ENCODE measurements around the gene HECW1.
"Not testable (repeated sequence)": the region's sequence is repeated elsewhere in the genome, so short reads cannot be mapped to it uniquely, and the experiment has no call there.

The HECW1 gene

DNA sequence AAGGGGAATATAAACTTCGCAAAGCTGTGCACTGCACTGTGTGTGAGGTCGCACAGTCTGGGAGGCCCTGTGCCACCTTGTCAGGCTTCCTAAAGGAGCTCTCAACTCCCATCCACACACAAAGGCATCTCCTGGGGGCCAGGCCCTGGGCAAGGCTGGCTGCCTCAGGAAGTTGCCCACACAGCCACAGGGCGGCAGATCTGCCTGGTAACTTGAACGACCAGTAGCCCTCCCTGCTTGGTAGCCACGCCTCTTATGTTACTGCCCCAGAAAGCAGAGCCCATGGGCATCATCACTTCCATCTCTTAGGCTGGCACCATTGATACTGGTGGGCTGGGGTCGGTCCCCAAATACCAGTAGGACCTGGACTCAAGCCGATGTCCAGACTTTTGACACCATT is 82.8 kb downstream of the HECW1 start:
- H3K4me3 ChIP-seq = no peak overlapping the region
- H3K36me3 ChIP-seq (replicated peaks) = no peaks in the 10 kb centered on the region
- in situ Hi-C loops (cut with MboI; ENCODE audit: low sequenced_read_pairs) = no loop called here
- no peak for DNase-seq (ENCODE audit: low spot score in 2 of 2)
- peaks cover 7% of the 10 kb centered on the region for H3K27me3 ChIP-seq (ENCODE audit: low read depth)
- H3K4me1 ChIP-seq = no peaks in the 10 kb centered on the region
- H3K9me3 ChIP-seq = no peaks in the 10 kb centered on the region

DNA sequence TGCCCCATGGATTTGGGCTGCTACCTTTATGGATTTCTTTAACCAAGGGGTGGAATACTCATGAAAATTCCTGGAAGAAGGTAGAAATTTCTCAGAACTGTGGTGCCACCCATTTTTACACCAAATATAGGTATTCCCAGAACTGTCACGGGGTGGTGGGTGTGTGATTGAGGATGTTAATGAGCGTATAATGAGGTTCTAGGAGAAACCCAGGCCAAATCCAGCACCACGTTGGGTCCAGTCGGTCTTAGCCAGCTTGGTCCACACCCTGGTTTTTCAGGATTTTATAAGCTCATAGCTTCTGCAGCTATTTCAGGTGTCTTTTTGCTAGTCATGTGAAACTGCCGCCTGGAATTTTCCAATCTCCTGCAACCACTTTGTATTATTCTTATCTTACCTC is 83.3 kb downstream of the HECW1 start:
- no peaks in the 10 kb centered on the region for H3K36me3 ChIP-seq (replicated peaks)
- H3K9me3 ChIP-seq = no peaks in the 10 kb centered on the region
- no peaks in the 10 kb centered on the region for H3K4me1 ChIP-seq
- in situ Hi-C loops (cut with MboI; ENCODE audit: low sequenced_read_pairs) = no loop called here
- DNase-seq (ENCODE audit: low spot score in 2 of 2) = no peak
- peaks cover 12% of the 10 kb centered on the region for H3K27me3 ChIP-seq (ENCODE audit: low read depth)
- no peak overlapping the region for H3K4me3 ChIP-seq

DNA sequence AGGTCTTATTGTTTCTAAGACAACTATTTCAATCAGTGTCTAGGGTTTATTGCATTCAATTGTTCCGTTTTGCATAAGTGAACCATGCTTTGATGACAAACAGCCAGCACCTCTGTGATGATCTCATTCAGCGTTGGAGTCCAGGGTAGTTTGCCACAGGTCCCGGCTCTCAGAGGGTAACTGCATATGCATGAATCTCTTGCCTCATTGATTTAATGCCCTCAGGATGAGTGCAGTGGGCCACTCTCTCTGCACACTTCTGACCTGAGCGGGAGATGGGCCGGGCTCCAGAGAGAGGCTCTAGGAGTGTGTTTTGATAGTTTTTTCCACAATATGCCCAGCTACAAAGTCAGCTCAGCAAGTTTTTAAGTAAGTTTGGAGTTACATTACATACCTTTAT is 83.9 kb downstream of the HECW1 start:
- DNase-seq (ENCODE audit: low spot score in 2 of 2) = no peak
- no peaks in the 10 kb centered on the region for H3K36me3 ChIP-seq (replicated peaks)
- no peaks in the 10 kb centered on the region for H3K9me3 ChIP-seq
- no peaks in the 10 kb centered on the region for H3K4me1 ChIP-seq
- H3K27me3 ChIP-seq (ENCODE audit: low read depth) = peaks cover 13% of the 10 kb centered on the region
- H3K4me3 ChIP-seq = no peak overlapping the region
- in situ Hi-C loops (cut with MboI; ENCODE audit: low sequenced_read_pairs) = no loop called here

DNA sequence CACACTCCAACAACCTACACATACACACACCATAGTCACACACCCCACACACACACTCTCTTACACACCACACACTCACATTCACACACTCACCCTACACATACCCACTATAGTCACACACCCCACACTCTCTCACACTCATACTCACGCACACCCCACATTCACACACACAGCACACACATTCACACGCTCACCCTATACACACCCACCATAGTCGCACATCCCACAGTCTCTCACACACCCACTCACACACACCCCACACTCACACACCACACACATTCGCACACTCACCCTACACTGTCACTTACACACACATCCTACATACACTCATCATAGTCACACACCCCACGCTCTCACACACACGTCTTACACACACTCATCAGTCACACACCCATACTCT is 85.6 kb downstream of the HECW1 start:
- Histone ChIP-seq H3K36me3 (replicated peaks) (no peaks in the 10 kb centered on the region), H3K9me3 (no peaks in the 10 kb centered on the region), H3K27me3 (ENCODE audit: low read depth) (peaks cover 13% of the 10 kb centered on the region), H3K4me3 (no peak overlapping the region), H3K4me1 (no peaks in the 10 kb centered on the region)
- DNase-seq (ENCODE audit: low spot score in 2 of 2) = no peak
- in situ Hi-C loops (cut with MboI; ENCODE audit: low sequenced_read_pairs) = no loop called here

DNA sequence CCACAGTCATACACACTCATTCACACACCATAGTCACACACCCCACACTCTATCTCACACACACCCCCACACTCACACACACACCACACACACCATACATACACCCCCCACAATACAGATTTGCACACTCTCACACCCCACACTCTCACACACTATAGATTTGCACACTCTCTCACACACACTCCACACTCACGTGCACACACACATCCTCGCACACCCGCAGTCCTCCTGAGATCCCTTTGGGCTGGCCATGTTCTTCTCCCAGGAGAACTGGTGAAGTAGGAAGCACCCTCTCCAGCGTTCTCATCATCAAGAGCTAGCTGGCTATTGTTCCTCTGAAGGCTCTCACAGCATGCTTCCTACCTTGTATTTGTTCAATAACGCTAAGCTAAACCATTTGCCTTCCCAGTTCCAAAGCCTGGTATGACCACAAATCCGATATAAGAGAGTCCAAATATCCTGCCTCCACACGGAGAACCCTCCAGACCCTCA is 86.2 kb downstream of the HECW1 start:
- no peak for DNase-seq (ENCODE audit: low spot score in 2 of 2)
- no peak overlapping the region for H3K4me3 ChIP-seq
- no peaks in the 10 kb centered on the region for H3K4me1 ChIP-seq
- peaks cover 13% of the 10 kb centered on the region for H3K27me3 ChIP-seq (ENCODE audit: low read depth)
- no peaks in the 10 kb centered on the region for H3K9me3 ChIP-seq
- in situ Hi-C loops (cut with MboI; ENCODE audit: low sequenced_read_pairs) = no loop called here
- H3K36me3 ChIP-seq (replicated peaks) = no peaks in the 10 kb centered on the region

DNA sequence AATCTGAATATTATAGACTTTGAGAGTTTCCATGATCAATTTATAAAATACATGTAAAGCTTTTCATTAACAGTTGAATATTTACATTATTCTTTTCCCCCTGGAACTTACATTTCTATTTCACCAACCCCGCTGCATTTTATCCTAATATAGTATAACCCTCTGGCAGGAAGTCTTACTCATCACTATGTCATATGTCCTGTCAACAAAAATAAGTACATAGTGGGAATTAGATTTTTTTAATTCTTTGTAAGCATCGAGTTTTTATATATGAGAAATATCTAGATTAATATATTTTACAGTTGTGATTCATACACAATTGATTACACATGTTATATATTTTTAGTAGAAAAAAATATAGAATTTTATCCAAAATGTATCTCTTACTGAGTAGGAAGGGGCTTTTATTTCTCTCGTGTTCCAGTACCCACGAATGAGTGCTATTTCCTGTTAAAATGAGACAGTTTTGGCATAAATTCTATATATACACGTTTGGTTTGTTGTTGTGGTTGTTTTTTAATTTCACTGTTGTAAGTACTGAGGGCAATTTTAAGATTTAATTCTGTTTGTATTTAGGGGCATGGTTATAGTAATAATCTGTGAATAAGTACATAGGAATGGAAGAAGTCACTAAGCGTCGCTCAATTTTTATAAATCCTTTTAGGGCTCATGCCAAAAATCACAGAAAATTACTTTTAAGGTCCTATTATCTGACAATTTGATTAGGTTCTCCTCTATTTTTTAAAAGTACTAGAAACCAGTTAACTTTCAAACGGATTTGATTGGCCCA is 87.1 kb downstream of the HECW1 start:
- no peak for DNase-seq (ENCODE audit: low spot score in 2 of 2)
- H3K4me1 ChIP-seq = no peaks in the 10 kb centered on the region
- H3K36me3 ChIP-seq (replicated peaks) = no peaks in the 10 kb centered on the region
- in situ Hi-C loops (cut with MboI; ENCODE audit: low sequenced_read_pairs) = no loop called here
- H3K4me3 ChIP-seq = no peak overlapping the region
- H3K9me3 ChIP-seq = no peaks in the 10 kb centered on the region
- peaks cover 13% of the 10 kb centered on the region for H3K27me3 ChIP-seq (ENCODE audit: low read depth)

DNA sequence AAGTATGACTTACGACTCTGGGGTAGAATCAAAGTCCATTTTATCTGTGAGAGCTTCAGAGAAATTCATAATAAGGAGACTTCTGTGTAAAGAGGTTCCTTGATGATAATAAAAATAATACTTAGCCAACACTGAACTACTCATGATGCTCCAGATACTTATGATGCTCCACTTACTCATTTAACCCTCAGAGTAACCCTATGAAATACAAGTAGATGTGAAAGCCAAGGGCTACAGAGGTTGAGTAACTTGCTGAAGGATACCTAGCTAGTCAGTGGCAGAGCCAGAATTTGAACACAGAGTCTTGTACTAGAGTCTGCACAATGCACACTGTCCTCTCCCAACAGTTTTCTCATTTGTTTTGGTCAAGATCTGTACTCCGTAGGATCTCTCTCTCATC is 89.5 kb downstream of the HECW1 start:
- in situ Hi-C loops (cut with MboI; ENCODE audit: low sequenced_read_pairs) = no loop called here
- no peaks in the 10 kb centered on the region for H3K36me3 ChIP-seq (replicated peaks)
- DNase-seq (ENCODE audit: low spot score in 2 of 2) = no peak
- no peak overlapping the region for H3K4me3 ChIP-seq
- H3K4me1 ChIP-seq = peaks cover 10% of the 10 kb centered on the region
- H3K27me3 ChIP-seq (ENCODE audit: low read depth) = peaks cover 13% of the 10 kb centered on the region
- H3K9me3 ChIP-seq = no peaks in the 10 kb centered on the region

DNA sequence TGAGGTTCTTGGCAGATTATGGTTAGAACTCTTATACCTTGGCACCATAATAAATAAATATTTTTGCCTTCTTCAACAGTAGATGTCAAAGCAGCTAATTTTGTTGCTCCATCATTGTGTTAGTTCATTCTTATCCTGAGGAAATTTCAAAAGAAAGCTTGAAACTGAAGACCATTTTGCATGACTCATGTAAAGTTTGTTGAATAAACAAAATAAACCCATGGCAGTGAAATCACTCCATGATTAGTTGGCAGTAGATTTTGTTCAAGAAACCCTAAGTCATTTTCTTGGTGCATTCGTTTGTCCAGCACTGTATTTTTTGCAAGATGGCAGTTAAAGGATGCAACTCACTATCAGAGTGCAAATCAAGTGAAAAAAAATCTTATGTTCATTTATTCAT is 91.6 kb downstream of the HECW1 start:
- peaks cover 15% of the 10 kb centered on the region for H3K4me1 ChIP-seq
- H3K27me3 ChIP-seq (ENCODE audit: low read depth) = peaks cover 13% of the 10 kb centered on the region
- no peaks in the 10 kb centered on the region for H3K36me3 ChIP-seq (replicated peaks)
- H3K4me3 ChIP-seq = no peak overlapping the region
- H3K9me3 ChIP-seq = no peaks in the 10 kb centered on the region
- in situ Hi-C loops (cut with MboI; ENCODE audit: low sequenced_read_pairs) = no loop called here
- DNase-seq (ENCODE audit: low spot score in 2 of 2) = no peak

DNA sequence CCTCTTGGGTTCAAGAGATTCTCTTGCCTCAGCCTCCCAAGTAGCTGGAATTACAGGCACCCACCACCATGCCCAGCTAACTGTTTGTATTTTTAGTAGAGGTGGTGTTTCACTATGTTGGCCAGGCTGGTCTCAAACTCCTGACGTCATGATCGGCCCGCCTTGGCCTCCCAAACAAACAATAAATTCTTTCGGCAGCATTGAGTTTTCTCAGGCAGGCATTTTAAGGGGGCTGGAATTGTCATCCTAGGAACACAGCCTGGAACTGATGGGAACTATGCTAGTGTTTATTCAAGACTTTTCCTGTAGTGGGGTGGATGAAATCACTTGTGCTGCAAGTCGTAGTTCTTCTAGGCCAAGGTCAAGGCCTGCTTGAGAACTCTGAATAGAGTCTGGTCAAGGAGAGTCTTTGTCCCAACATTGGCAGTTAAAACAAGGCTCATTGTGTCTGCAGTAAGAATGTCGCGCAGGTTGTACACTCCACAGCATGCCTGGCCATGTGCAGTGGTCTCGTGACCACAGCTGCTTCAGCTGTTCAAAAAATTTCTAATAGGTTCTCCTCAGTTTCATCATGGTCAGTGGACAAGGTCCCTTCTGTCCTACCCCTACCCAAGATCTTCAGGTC is 92.8 kb downstream of the HECW1 start:
- no peak for DNase-seq (ENCODE audit: low spot score in 2 of 2)
- Histone ChIP-seq H3K27me3 (ENCODE audit: low read depth) (peaks cover 6% of the 10 kb centered on the region; the same call in 1 of the 2 replicates), H3K4me3 (no peak overlapping the region), H3K9me3 (no peaks in the 10 kb centered on the region), H3K36me3 (replicated peaks) (no peaks in the 10 kb centered on the region), H3K4me1 (peaks cover 15% of the 10 kb centered on the region)
- in situ Hi-C loops (cut with MboI; ENCODE audit: low sequenced_read_pairs) = no loop called here

DNA sequence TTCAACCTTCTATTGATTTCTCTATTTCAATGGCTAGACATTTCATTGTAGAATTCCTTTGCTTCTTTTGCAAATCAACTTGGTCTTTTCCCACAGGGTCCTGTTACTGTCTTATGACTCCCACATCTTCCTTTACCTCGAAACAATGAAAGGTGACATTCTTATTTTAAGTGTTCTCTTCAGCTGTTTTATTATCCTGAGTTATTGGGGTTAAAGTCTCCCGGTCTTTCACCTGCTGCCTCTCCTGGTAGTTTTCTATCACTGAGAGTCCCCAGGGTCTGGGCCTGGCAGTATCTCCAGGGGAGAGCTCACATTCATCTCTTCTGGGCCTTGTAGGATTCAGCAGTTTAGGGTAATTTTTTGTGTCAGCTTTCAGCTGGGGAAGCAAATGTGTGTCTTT is 95.8 kb downstream of the HECW1 start:
- Histone ChIP-seq H3K4me1 (peaks cover 15% of the 10 kb centered on the region), H3K9me3 (no peaks in the 10 kb centered on the region), H3K36me3 (replicated peaks) (no peaks in the 10 kb centered on the region), H3K4me3 (no peak overlapping the region), H3K27me3 (ENCODE audit: low read depth) (no peaks in the 10 kb centered on the region)
- in situ Hi-C loops (cut with MboI; ENCODE audit: low sequenced_read_pairs) = no loop called here
- DNase-seq (ENCODE audit: low spot score in 2 of 2) = peak in 1 of 2 experiments; percentile 39

DNA sequence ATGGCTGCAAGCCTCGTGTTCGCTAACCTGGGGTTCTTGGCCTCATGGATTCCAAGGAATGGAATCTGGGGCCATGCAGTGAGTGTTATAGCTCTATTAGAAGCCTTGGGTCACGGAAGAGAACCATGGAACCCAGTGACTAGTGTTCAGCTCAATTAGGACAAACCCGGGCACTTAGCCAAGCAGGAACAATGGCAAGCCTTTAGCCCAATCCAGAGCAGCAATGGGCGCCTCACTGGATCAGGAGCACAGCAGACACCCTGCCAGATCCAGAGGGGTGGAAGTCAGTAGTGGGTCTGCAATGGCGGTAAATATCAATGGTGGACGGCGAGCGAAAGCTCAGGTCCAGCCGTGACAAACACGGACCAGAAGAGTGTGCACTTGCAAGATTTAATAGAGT is 98.1 kb downstream of the HECW1 start:
- DNase-seq (ENCODE audit: low spot score in 2 of 2); in situ Hi-C loops (cut with MboI; ENCODE audit: low sequenced_read_pairs); H3K27me3 ChIP-seq (ENCODE audit: low read depth): not testable (repeated sequence)

DNA sequence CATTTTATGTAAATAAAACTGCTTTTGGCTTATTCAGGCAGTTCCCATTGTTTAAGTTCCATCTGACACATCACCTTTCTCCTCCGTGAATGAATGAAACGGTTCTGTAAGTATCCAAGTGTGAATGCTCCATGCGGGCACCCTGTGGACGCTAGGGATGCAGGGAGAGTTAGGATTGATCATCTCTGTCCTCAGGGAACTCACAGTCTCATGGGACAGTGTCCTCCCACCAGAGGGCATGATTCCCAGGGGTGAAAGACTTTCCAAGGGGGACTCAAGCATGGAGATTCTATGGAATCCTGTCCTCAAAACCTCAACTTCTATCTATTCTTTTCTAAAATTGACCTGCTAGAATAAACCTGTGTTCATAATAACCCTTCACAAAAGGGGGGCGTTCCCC is 98.8 kb downstream of the HECW1 start:
- in situ Hi-C loops (cut with MboI; ENCODE audit: low sequenced_read_pairs) = no loop called here
- Histone ChIP-seq H3K4me3 (no peak overlapping the region), H3K9me3 (no peaks in the 10 kb centered on the region), H3K36me3 (replicated peaks) (no peaks in the 10 kb centered on the region), H3K27me3 (ENCODE audit: low read depth) (no peaks in the 10 kb centered on the region), H3K4me1 (peaks cover 11% of the 10 kb centered on the region)
- peak in 1 of 2 experiments; percentile 14 for DNase-seq (ENCODE audit: low spot score in 2 of 2)

More for the DNA sequence above, 98.1 kb downstream of the HECW1 start:
- not testable (repeated sequence) for H3K9me3 ChIP-seq; H3K4me3 ChIP-seq; H3K36me3 ChIP-seq (replicated peaks)
- H3K4me1 ChIP-seq = peaks cover 15% of the 10 kb centered on the region

DNA sequence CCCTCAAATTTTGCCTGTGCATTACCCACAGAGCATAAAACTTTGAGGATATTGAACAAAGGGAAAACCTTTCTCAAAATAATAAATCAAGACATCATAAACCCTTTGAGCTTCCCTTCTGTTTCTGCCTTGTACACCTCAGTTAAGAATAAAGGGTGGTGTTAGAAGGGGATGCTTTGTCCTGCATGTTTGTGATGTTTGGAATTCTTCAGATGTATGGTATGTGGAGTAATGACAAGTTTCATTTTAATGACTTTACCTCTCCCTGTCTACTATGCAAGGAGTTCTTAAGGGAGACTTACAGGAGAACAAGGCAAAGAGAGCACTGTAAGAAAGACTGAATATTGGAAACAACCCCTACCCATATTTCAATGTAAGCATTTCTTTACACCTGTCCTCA is 99.2 kb downstream of the HECW1 start:
- no peaks in the 10 kb centered on the region for H3K9me3 ChIP-seq
- H3K4me1 ChIP-seq = peaks cover 7% of the 10 kb centered on the region
- H3K4me3 ChIP-seq = no peak overlapping the region
- peak in 1 of 2 experiments; percentile 22 for DNase-seq (ENCODE audit: low spot score in 2 of 2)
- H3K27me3 ChIP-seq (ENCODE audit: low read depth) = no peaks in the 10 kb centered on the region
- in situ Hi-C loops (cut with MboI; ENCODE audit: low sequenced_read_pairs) = no loop called here
- H3K36me3 ChIP-seq (replicated peaks) = no peaks in the 10 kb centered on the region

DNA sequence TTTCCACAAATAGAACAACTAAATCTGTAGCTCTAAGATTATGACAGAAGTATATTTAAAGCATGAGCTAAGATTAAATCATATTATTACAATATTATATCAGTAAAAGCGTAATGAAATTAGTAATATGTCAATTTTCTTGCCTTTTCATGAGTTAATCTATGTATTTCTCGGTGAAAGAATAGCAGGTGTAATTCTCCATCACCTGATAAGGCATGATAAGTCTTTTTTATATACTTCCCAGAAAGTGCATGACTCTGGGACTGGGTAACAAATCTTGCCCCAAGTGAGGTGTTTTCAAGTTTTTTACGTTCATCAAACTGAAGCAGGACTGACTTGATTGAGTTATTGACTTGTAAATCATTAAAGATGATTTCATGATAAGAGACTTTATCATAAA is 100.5 kb downstream of the HECW1 start:
- Histone ChIP-seq H3K4me3 (no peak overlapping the region), H3K9me3 (no peaks in the 10 kb centered on the region), H3K4me1 (peaks cover under 1% of the 10 kb centered on the region; the same call in 1 of the 2 replicates), H3K36me3 (replicated peaks) (no peaks in the 10 kb centered on the region), H3K27me3 (ENCODE audit: low read depth) (no peaks in the 10 kb centered on the region)
- in situ Hi-C loops (cut with MboI; ENCODE audit: low sequenced_read_pairs) = no loop called here
- no peak for DNase-seq (ENCODE audit: low spot score in 2 of 2)

All from HAP-1 (cell line).